SK-N-SH (cell line): ENCODE data around the gene IL4R. TPM values are rescaled to one million over a fixed set of nuclear protein-coding genes. Genes with fewer than 3 reads are reported as not detected.

Source experiments
- CTCF ChIA-PET: fragments of 300-600, 350-600 bp; formaldehyde crosslinking; extraction: SDS; loops from one replicate; lab custom pipeline; 2021; lab: Yijun Ruan, JAX
- POLR2A ChIA-PET: fragments of 350-600 bp; sonication (Branson Sonifier 250); formaldehyde crosslinking; extraction: SDS; loops from one replicate; lab custom pipeline; 2020; ENCODE audit warnings: antibody characterized with exemption, inconsistent platforms; lab: Yijun Ruan, JAX
- DNase-seq: peaks from one replicate; pipeline ENCODE4 v3.0.0; 2012
- H2AFZ ChIP-seq: fragments of 200-600 bp; sonication (generic); 2 replicates; pipeline ENCODE4 v1.8.1; 2016; ENCODE audit warnings: antibody characterized with exemption, mild to moderate bottlenecking, low read depth
- H3F3A ChIP-seq: fragments of 200-600 bp; sonication (generic); replicated peaks from 2 replicates; pipeline ENCODE3; 2016; ENCODE audit warnings: antibody characterized with exemption, mild to moderate bottlenecking; ENCODE audit not compliant: insufficient read depth
- H3K27ac ChIP-seq, 2 experiments: fragments of 200-500 bp in 1 of 2; fragments of 200-600 bp in 1 of 2; sonication (Bioruptor generic) in 1 of 2; sonication (generic), shearing (Covaris generic) in 1 of 2; 2 replicates each; pipeline versions ENCODE4 v1.5.1 to v1.6.1; 2014 to 2016; ENCODE audit warnings: low read depth in 2 of 2, inconsistent platforms in 1 of 2, low read length in 1 of 2, mild to moderate bottlenecking in 1 of 2, mixed read lengths in 1 of 2
- H3K27me3 ChIP-seq: fragments of 200-600 bp; sonication (generic), shearing (Covaris generic); 2 replicates; pipeline ENCODE4 v1.6.1; 2016; ENCODE audit warnings: mixed run types; ENCODE audit not compliant: insufficient read depth
- H3K36me3 ChIP-seq, 2 experiments: fragments of 200-500 bp in 1 of 2; fragments of 200-600 bp in 1 of 2; sonication (Bioruptor generic) in 1 of 2; sonication (generic) in 1 of 2; replicated peaks in 1 of 2; 2 replicates each; pipeline versions ENCODE3 to v1.5.1; 2014 to 2016; ENCODE audit warnings: low read length in 1 of 2, mild to moderate bottlenecking in 1 of 2; ENCODE audit not compliant: insufficient read depth in 2 of 2, control insufficient read depth in 1 of 2
- H3K4me1 ChIP-seq, 2 experiments: fragments of 200-500 bp in 1 of 2; fragments of 200-600 bp in 1 of 2; sonication (Bioruptor generic) in 1 of 2; sonication (generic), shearing (Covaris generic) in 1 of 2; 2 replicates each; pipeline versions ENCODE4 v1.5.1 to v1.6.1; 2014 to 2016; ENCODE audit warnings: low read depth in 1 of 2, low read length in 1 of 2, mixed run types in 1 of 2; ENCODE audit not compliant: insufficient read depth in 2 of 2, control insufficient read depth in 1 of 2
- H3K4me2 ChIP-seq: fragments of 200-600 bp; sonication (generic), shearing (Covaris generic); 2 replicates; pipeline ENCODE4 v1.6.1; 2017; ENCODE audit warnings: mixed run types
- H3K4me3 ChIP-seq, 2 experiments: fragments of 200-500 bp in 1 of 2; fragments of 200-600 bp in 1 of 2; sonication (Bioruptor generic) in 1 of 2; sonication (generic), shearing (Covaris generic) in 1 of 2; 2 replicates each; pipeline versions ENCODE4 v1.5.1 to v1.8.1; 2014 to 2016; ENCODE audit warnings: low read depth in 2 of 2, inconsistent platforms in 1 of 2, low read length in 1 of 2, mild to moderate bottlenecking in 1 of 2, mixed read lengths in 1 of 2, moderate library complexity in 1 of 2
- H3K79me2 ChIP-seq: fragments of 200-600 bp; sonication (generic); 2 replicates; pipeline ENCODE4 v1.8.1; 2017; ENCODE audit warnings: mild to moderate bottlenecking; ENCODE audit not compliant: insufficient read depth
- H3K9ac ChIP-seq: fragments of 200-600 bp; sonication (generic); 2 replicates; pipeline ENCODE4 v1.6.1; 2017; ENCODE audit warnings: mixed run types
- H3K9me2 ChIP-seq: fragments of 200-600 bp; sonication (generic); 2 replicates; pipeline ENCODE4 v1.6.1; 2017; ENCODE audit warnings: mixed run types
- H3K9me3 ChIP-seq: fragments of 200-600 bp; sonication (generic); 2 replicates; pipeline ENCODE4 v1.6.1; 2017; ENCODE audit warnings: mixed run types, mild to moderate bottlenecking, moderate library complexity
- H4K20me1 ChIP-seq: fragments of 200-600 bp; sonication (generic); 2 replicates; pipeline ENCODE4 v1.6.1; 2017; ENCODE audit warnings: mild to moderate bottlenecking, mixed run types; ENCODE audit not compliant: insufficient read depth
- CTCF ChIP-seq: fragments of 200-600 bp; sonication (generic); IDR thresholded peaks from 2 replicates; pipeline ENCODE4 v1.6.1; 2017; ENCODE audit warnings: antibody characterized with exemption, mild to moderate bottlenecking, moderate library complexity
- GABPA ChIP-seq: IDR thresholded peaks from 2 replicates; pipeline ENCODE4 v1.4.0; 2012; ENCODE audit warnings: low read depth, mild to moderate bottlenecking
- GATA2 ChIP-seq: sonication (generic); formaldehyde crosslinking; IDR thresholded peaks from 2 replicates; pipeline ENCODE4 v1.5.0; 2020; ENCODE audit warnings: mild to moderate bottlenecking, missing genetic modification reagents
- IRF3 ChIP-seq: fragments of 150-350 bp; IDR thresholded peaks from 2 replicates; pipeline ENCODE4 v1.6.1; 2016; ENCODE audit warnings: mild to moderate bottlenecking, low read depth, low read length
- JUND ChIP-seq: IDR thresholded peaks from 2 replicates; pipeline ENCODE4 v1.4.0; 2012
- RCOR1 ChIP-seq: fragments of 150-350 bp; IDR thresholded peaks from 2 replicates; pipeline ENCODE4 v1.6.1; 2017; ENCODE audit warnings: antibody characterized with exemption, low read length
- RFX5 ChIP-seq: IDR thresholded peaks from 2 replicates; pipeline ENCODE4 v1.6.1; 2012; ENCODE audit warnings: mild to moderate bottlenecking, improper control_type of control experiment, low read length
- SIN3A ChIP-seq: IDR thresholded peaks from 2 replicates; pipeline ENCODE4 v1.6.1; 2012; ENCODE audit warnings: low read depth, mild to moderate bottlenecking, low read length, moderate library complexity, borderline replicate concordance
- TCF12 ChIP-seq: IDR thresholded peaks from 2 replicates; pipeline ENCODE4 v1.4.0; 2012
- USF1 ChIP-seq: IDR thresholded peaks from 2 replicates; pipeline ENCODE4 v1.4.0; 2012; ENCODE audit warnings: low read depth, borderline replicate concordance
- polyA plus RNA-seq, 3 experiments: library from polyadenylated mRNA; depleted of rRNA; stranded (reverse); fragments of >200 nt; gene quantifications; 2 replicates each; pipeline ENCODE4 v1.2.3, GENCODE V29; 2012
- TF ChIP-seq, protein P1 (sequence below): IDR thresholded peaks from 2 replicates; pipeline ENCODE4 v1.6.1; 2012; ENCODE audit warnings: mild to moderate bottlenecking, low read depth, low read length, moderate library complexity

The IL4R gene
- polyA plus RNA-seq, 1 of the 3 experiments (the other 2 are of a cell fraction): 16.1 TPM

GRCh38 chr16:27370318-27370717, 56.5 kb downstream of the IL4R start:
- no peaks in the 10 kb centered on the region for H3K79me2 ChIP-seq
- H3F3A ChIP-seq: peaks cover 2% of the 10 kb centered on the region
- H3K9me3 ChIP-seq: no peaks in the 10 kb centered on the region
- no peaks in the 10 kb centered on the region for H3K36me3 ChIP-seq
- DNase-seq: no peak
- no peak overlapping the region for H3K27ac ChIP-seq
- no peak overlapping the region for H3K4me3 ChIP-seq
- TF ChIP-seq, protein P1, sequence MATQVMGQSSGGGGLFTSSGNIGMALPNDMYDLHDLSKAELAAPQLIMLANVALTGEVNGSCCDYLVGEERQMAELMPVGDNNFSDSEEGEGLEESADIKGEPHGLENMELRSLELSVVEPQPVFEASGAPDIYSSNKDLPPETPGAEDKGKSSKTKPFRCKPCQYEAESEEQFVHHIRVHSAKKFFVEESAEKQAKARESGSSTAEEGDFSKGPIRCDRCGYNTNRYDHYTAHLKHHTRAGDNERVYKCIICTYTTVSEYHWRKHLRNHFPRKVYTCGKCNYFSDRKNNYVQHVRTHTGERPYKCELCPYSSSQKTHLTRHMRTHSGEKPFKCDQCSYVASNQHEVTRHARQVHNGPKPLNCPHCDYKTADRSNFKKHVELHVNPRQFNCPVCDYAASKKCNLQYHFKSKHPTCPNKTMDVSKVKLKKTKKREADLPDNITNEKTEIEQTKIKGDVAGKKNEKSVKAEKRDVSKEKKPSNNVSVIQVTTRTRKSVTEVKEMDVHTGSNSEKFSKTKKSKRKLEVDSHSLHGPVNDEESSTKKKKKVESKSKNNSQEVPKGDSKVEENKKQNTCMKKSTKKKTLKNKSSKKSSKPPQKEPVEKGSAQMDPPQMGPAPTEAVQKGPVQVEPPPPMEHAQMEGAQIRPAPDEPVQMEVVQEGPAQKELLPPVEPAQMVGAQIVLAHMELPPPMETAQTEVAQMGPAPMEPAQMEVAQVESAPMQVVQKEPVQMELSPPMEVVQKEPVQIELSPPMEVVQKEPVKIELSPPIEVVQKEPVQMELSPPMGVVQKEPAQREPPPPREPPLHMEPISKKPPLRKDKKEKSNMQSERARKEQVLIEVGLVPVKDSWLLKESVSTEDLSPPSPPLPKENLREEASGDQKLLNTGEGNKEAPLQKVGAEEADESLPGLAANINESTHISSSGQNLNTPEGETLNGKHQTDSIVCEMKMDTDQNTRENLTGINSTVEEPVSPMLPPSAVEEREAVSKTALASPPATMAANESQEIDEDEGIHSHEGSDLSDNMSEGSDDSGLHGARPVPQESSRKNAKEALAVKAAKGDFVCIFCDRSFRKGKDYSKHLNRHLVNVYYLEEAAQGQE: no peak
- TF ChIP-seq TCF12: no peak
- no peak for TF ChIP-seq CTCF
- TF ChIP-seq GATA2 (CRISPR knock-in tag): no peak
- no peak for TF ChIP-seq RFX5
- no peak for TF ChIP-seq SIN3A
- no peak for TF ChIP-seq GABPA
- TF ChIP-seq JUND: no peak
- no peak for TF ChIP-seq USF1
- no peak for TF ChIP-seq RCOR1
- TF ChIP-seq IRF3: no peak
- no peaks in the 10 kb centered on the region; a peak in 1 of 4 replicates for H3K4me1 ChIP-seq
- CTCF ChIA-PET: interaction anchor here (5.4 kb wide), 1 partner anchor 134 kb away, joined by 104 read pairs; no protein-coding TSS in a partner anchor
- H3K4me2 ChIP-seq: no peak overlapping the region
- POLR2A ChIA-PET: no interaction called here
- H3K9me2 ChIP-seq: no peaks in the 10 kb centered on the region
- no peaks in the 10 kb centered on the region for H4K20me1 ChIP-seq
- no peak overlapping the region for H2AFZ ChIP-seq
- no peaks in the 10 kb centered on the region for H3K27me3 ChIP-seq
- no peak overlapping the region for H3K9ac ChIP-seq
